GM18517 (cell line): Measurements from ENCODE around the gene B4GALNT1.
"Not testable (repeated sequence)": the region's sequence is repeated elsewhere in the genome, so short reads cannot be mapped to it uniquely, and the experiment has no call there.

ENCODE experiments used
- ATAC-seq: cut with Tn5 transposase; IDR thresholded peaks from one replicate; pipeline ENCODE4 v1.9.1; 2021; ENCODE audit warnings: mild to moderate bottlenecking, moderate library complexity; ENCODE audit not compliant: unreplicated experiment

Gene B4GALNT1

DNA sequence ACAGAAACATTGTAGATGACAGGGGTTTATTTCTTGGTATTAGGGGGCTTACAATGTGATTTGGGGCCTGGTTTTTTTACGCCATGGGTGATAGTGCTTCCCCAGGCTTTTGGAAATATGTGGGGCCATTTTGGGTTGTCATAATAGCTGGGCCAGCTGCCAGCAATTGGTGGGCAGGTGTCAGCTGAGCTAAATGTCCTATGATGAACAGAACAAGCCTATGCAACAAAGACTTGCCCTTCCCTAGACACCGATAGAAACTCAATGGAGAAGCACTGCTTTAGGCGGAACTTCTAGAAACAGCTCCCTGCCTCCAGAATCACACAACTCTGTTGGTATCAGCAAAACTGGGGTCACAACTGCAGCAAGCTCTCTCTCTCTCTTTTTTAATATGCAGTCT is 5.1 kb upstream of the B4GALNT1 start:
- ATAC-seq = no peak

DNA sequence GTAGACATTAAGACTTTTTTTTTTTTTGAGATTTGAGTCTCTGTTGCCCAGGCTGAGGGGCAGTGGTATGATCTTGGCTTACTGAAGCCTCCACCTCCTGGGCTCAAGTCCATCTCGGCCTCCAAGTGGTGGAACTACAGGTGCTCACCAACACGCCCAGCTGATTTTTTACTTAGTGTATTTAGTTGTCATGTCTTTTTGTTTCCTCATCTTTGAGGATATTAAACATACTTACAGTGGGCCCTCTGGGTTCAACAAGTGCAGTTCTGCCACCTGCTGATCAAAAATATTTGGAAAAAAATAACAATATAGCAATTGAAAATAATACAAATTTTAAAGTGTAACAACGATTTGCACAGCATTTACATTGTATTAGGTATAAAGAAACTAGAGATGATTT is 4.4 kb upstream of the B4GALNT1 start:
- ATAC-seq = no peak

DNA sequence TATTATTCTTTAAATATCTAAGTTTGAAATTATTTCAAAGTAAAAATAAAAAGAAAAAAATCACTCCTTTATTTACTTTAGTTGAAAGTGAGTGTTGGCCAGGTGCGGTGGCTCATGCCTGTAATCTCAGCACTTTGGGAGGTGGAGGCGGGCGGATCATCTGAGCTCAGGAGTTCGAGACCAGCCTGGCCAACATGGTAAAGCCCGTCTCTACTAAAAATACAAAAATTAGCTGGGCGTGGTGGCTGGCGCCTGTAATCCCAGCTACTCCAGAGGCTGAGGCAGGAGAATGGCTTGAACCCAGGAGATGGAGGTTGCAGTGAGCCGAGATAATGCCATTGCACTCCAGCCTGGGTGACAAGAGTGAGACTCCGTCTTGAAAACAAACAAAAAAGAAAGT is 3.7 kb upstream of the B4GALNT1 start:
- not testable (repeated sequence) for ATAC-seq

DNA sequence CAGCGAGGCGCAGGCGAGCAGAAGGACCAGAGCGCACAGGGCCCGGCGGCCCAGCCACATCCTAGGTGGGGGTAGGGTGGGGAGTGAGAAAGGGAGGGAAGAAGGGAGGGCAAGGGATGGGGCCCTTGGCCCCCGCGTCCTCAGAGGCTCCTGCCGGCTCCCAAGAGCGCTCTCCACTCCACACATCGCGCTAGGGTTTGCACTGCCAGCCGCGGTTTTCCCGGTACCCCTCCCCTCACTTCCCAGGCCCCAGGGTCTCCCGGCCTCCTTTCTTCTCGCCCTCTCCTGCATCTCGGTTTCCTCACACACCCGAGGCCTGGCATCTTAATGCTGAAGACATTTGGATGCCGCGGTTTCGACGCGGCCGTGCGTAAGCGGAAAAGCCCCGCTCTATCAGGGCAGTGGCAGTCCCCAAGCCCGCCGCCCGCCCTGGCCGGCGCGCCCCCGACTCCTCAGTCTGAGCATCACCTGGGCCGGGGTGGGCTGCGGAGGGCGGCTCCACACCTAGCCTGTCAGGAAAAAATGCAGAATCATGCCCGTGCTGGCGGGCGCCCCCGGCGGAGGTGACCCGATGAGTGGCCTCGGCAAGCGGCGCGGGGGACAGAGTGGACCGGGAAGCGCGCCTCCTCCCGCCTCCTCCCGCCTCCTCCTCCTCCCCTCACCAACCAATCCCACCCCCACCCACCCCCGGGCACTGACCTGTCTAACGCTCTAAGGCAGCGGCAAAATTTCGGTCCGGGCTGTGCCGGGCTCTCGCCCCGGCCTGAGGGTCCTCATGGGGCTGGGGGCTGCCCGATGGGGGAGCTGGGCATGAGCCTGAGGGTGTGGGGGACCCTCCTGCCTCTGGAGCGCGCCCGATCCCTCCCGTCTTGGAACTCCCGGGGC is 686 bp downstream of the B4GALNT1 start:
- ATAC-seq = no peak

DNA sequence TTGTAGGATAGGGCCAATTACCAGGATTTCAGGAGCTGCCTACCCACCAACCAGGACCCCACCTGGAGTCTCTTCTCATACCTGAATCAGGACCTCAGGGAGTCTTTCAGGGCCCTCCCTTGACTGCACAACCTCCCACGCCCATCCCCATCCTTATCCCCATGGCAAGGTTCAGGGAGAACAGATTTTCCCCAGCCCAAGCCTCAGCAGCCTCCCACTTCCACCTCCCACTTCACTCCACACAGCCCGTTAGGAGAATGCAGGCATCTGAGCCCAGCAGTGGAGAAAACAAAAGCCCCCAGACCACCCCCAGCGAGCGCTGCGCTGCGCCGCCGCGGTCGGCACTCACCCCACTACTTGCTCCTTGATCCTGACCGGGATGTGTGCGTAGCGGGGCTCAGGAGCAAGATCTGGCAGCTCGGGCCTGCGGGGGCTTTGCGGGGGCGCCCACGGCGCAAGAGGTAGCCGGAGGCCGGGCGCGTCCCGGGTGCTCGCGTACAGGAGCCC is 1.4 kb downstream of the B4GALNT1 start:
- ATAC-seq = no peak

DNA sequence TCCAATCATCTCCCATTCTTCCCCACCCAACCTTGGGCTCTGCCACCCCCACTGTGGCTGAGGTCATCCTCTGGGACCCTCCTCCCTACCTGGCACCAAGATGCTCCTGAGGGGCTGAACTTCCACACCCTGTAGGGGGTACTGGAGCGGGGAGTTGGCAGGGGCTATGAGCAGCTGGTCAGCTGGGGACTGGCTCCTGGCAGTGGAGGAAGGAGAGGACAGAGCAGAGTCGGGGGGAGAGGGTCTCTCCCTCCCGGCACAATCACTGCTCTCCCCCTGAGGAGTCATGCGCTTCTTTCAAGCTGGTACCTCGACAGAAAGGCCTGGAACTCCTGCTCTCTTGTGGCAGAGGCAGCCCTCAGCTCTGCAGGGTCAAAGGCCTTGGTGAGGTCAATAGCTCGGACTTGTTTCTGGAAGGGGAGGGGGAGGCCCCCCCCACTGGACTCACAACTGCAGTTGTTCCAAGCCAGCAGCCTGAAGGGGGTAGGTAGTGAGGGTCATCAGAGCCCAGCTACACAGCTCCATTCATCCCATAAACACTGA is 2.0 kb downstream of the B4GALNT1 start:
- no peak for ATAC-seq

DNA sequence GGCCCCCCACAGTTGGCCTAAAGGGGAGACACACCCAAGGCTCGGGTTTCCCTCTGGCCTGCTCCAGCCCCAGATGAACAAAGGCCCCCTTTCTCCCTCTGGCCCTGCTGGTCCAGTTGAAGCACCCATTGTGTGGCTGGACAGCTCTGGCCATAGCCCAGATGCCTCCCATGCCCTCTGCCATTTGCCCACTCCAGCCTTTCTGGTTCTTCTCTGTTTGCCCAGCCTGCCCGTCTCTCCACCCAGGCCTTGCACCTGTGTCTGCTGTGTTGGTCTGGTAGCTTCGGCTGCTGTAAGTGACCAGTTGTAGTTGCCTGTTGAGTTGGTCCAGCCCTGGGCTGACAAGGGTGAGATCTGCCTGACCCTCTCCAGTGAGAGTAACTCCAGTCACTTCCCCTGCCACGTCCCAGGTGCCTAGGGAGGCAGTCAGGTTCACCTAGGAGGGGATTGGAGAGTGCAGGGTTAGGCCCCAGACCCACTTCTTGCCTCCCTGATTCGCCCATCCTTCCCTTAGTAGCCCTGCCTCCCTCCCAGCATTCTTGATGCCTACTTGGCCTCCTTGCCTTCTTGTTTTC is 3.0 kb downstream of the B4GALNT1 start:
- no peak for ATAC-seq

DNA sequence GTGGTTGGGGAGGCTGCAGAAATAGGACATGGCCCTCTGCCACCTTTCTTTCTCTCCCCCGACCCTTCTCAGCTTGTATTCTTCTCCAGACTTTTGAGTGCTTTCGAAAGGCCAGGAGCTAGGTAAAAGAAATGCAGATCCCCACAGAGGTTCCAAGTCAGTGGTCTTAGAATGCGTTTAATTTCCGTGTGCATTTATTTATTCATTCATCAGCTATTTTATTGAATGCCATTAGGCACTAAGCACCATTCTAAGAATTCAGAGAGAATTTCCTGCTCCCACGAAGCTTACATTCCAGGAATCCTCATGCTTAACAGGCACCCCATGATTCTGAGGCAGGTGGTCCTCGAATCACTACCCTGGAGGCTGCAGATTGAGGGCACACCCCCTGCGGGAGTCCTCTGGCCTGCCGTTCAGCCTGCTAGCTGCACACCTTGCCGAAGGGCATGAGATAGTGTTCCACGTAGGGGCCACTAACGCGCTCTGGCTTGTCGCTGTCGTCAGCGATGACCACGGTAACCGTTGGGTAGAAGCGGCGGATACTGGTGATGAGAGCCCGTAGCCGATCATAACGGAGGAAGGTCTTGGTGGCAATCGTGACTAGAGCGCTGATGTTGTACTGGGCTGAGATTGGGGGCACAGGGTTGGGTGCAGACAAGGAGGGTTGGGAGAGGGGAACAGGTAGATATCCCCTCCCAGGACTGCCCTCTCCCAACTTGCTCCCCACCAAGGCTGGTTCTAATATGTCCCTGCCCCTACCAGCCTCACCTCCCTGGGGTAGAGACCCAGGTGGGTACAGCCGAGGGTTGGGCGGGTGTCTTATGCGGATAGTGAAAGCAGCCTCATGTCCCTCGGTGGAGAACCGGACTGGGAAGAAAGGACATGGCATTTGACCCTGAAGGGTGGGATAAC is 4.5 kb downstream of the B4GALNT1 start:
- ATAC-seq = no peak

DNA sequence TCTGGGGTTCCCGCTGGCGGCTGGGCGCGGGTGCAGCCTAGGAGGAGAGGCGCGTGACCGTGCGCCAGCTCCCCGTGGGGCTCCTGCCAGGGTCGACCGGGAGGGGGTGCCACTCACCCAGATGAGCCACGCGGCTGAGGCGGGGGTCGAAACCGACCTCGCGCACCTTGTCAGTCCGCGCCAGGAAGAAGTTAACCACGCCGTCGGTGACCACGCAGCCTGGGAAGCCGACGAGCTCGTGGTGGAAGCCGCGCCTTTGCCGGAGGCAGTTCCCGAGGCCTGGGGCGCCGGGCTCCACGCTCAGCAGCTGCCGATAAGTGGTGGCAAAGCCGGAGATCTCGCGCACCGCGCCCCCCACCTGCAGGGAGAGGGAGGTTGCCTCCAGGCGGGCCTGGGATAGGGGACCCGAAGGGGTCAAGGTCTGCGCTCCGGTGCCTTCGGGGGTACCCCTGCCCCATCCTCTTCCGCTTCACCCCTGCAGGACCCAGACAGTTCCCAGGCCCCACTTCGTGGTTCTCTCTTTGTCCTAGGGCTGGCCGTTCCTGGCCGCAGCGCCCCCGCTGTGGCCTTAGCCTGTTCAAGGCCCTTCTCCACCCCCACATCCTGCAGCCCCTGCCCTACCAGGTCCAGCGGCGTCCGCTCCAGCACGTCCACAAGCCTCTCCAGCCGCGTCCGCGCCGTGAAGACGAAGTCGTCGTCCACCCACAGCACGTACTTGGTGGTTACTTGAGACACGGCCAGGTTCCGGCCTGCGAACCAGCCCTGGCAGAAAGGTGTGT is 5.3 kb downstream of the B4GALNT1 start:
- ATAC-seq = no peak

DNA sequence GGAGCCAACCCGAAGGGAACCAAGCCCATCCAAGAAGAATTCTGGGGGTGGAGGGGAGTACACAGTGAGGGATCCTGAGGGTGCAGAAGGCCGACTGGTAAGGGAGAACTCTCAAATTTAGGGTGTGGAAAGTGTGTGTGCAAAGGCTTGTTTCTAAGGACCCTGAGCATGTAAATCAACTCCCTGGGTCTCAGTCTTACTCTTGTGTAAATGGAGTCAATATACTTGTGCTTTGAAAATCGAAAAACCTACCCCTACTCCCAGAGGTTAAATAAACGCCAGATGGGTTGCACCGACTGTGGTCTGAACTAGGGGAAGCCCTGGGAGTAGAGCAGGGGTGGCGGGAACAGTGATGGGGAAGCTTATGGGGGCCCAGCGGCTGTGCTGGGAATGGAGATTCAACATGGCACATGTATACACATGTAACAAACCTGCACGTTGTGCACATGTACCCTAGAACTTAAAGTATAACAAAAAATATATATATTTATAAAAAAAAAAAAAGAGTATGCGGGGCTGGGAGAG is 6.0 kb downstream of the B4GALNT1 start:
- ATAC-seq = no peak

DNA sequence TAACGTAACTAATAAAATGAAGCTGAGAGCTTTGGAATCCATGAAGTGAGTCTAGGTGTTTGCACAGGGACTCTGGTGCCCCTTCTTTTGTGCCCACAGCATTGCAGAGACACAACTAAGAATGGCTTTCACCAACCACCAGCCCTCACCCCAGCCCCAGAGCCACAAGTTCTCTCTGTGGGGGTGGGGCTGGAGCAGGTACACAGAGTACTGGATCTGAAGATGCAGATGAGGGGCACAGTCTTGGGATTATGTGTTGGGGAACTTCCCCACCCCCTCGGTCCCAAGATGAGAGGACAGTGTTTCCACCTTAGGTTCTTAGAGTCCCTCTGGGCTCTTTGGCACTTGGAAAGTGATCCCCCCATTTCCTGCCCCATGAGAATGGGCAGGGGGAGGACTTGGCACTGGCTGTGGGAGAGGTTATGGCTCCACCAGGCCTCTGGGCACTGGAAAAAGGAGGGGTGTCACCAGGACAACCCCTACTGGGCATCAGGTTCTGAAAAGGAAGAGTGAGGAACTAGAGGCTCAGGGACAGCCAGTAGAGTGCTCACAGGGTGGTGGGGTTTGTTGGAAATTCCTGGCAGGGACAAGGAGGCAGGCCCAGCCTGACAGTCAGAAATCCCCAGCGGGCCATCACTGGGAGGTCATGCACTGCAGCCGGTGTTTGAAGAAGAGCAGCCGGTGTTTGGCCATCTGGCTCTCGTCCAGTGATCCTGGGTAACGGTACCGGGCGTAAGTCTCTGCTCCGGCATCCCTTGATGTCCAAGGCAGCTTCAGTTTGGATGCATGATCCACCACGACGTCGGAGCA is 6.7 kb downstream of the B4GALNT1 start:
- no peak for ATAC-seq

DNA sequence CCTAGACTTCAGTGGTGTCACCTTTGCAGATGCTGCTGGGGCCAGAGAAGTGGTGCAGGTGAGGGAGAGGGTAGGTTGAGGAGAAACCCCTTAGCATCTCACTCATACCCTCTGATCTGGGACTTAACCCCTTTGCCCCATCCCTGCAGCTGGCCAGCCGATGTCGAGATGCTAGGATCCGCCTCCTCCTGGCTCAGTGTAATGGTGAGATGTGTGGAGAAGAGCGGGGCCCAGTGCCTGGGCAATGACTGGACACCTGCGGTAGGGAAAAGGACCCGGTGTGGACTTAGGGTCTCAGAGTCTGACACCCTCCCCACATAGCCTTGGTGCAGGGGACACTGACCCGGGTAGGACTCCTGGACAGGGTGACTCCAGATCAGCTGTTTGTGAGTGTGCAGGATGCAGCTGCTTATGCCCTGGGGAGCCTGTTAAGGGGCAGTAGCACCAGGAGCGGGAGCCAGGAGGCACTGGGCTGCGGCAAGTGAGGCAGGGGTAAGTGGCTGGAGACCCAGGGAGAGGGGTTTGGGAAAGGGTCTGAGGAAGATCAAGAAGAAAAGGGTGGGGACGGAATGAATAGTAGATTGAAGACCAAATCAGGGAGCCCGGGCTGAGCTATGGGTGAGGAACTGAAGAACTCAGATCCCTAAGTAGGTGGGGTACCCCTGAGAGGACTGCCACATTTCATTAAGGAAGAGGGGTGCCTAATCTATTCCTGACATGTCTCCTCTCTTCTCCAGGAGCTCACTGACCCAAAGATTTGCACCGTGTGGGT is 7.6 kb downstream of the B4GALNT1 start:
- no peak for ATAC-seq

DNA sequence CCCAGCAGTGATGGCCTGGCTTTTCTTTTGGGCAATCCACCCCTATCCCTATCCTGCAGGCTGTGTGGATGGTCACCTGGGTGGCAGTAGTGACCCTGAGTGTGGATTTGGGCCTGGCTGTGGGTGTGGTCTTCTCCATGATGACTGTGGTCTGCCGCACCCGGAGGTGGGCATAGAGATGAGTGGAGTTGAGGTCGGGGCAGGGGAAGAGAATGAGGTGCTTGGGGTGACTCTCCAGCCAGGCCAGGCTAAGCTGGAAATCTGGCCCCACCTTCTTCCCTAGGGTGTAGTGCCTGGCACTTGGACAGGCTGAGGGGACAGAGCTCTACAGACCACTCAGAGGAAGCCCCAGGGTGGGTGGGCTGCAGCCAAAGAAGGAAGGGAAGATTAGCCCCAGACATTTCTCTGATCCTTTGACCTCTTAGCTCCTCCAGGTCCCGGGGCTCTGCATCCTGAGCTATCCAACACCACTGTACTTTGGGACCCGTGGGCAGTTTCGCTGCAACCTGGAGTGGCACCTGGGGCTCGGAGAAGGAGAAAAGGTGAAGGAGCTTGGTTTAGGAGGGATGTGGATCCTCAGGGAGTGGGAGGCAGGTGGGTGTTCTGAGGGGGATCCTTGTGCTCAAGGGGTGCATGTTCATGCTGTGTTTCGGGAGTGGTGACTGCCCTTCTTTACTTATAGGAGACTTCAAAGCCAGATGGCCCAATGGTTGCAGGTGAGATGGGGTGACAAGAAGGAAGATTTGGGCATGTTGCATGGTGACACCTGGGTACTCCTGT is 8.4 kb downstream of the B4GALNT1 start:
- ATAC-seq = no peak

DNA sequence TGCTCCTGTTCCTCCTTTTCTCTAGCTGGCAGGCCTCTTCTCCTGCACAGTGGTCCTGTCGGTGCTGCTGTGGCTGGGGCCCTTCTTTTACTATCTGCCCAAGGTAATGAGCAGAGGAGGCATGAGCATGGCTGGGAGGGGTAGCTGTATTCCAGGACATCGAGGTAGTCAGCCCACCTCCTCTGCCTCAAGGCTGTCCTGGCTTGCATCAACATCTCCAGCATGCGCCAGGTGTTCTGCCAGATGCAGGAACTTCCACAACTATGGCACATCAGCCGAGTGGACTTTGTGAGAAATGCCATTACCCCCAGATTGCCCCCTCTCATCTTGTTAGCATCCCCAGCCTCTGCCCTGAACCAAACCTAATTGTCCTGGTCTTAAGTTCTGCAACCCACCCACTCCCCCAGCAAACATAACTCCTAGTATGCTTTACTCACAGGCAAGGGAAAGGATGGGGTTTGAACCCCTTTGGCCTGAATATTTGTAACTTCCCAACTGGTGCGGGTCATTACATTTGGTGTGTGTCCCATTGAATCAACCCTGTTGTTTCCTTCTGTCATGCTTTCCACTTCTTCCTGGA is 9.1 kb downstream of the B4GALNT1 start:
- no peak for ATAC-seq

DNA sequence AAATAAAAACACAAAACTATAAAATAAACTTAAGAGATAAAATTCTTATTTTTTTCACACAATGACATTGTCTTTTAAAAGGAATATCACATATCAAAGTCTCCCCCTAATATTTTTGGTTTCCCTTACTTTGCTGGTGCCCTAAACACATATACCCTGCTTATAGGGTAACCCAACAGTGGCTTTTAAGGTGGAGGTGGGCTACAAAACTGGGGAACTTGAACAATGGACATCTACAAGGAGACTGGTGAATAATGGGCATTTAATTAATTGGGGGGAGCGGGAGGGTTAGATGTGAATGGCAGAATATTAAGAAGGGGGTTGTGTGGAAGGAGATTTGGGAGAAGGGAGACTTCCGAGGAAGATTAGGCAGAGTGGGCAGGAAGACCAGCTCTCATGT is 9.6 kb downstream of the B4GALNT1 start:
- ATAC-seq = no peak

DNA sequence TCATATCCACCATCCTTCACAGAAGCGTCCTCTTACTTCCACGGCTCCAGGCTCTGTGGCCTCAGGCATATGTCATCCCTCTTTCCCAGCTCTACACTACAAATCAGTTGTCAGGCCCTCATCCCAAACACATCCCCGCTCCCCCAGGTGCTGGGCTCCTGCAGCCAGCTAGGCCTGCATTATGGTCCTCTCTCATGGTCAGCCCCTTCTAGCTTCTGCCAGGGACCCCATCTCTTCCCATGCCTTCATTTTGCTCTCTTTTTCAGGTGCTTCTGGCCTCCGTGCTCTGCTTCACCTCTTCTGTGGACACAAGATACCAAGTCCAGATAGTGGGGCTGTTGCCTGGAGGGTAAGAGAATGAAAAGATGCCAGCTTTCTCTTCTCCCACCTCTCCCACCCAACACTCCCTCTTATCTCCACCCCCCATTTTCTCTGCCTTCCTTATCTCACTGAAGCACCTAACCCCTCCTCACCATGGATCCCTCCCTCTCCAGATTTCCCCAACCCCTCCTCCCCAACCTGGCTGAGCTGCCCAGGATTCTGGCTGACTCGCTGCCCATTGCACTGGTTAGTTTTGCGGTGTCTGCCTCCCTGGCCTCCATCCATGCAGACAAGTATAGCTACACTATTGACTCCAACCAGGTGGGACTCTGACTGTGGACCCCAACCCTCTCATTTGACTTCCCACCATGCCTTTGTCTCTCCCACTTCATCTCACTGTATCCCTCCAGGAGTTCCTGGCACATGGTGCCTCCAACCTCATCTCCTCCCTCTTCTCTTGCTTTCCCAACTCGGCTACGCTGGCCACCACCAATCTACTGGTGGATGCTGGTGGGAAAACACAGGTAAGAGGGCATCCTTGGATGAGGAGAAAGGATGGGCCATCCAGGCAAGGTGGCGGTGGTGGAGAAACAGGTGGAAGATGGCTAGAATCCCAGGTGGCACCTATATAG is 10.4 kb downstream of the B4GALNT1 start:
- ATAC-seq = no peak
